Tibial artery (tissue), 4 donors: ENCODE measurements around the gene COPS3.

Experiments
- DNase-seq, 2 donors: peaks; one replicate each; pipeline ENCODE4 v3.0.0-alpha.2; 2019
- H3K27ac ChIP-seq, 2 donors: fragments of 200-600 bp; sonication (generic) in 1 of 2; 1 replicate in 1 of 2; 2 replicates in 1 of 2; pipeline ENCODE4 v1.5.1; 2018 to 2019; ENCODE audit warnings: mild to moderate bottlenecking in 1 of 2
- H3K27me3 ChIP-seq, 2 donors: fragments of 200-600 bp; sonication (generic) in 1 of 2; one replicate each; pipeline versions ENCODE4 v1.5.1 to v1.6.0; 2016 to 2019
- H3K36me3 ChIP-seq, 3 donors: fragments of 200-600 bp; sonication (generic) in 2 of 3; one replicate each; pipeline ENCODE4 v1.5.1; 2016 to 2019; ENCODE audit warnings: mild to moderate bottlenecking in 2 of 3
- H3K4me1 ChIP-seq, 4 donors: fragments of 200-600 bp; sonication (generic) in 2 of 4; 1 replicate in 3 of 4; 2 replicates in 1 of 4; pipeline ENCODE4 v1.5.1; 2016 to 2019
- H3K4me3 ChIP-seq, 2 donors: fragments of 200-600 bp; sonication (generic) in 1 of 2; 1 replicate in 1 of 2; 2 replicates in 1 of 2; pipeline ENCODE4 v1.5.1; 2018 to 2019; ENCODE audit warnings: mild to moderate bottlenecking in 2 of 2
- H3K9me3 ChIP-seq, 3 donors: fragments of 200-600 bp; sonication (generic) in 1 of 3; one replicate each; pipeline ENCODE4 v1.5.1; 2016 to 2019
- CTCF ChIP-seq, 2 experiments: fragments of 200-600 bp in 1 of 2; fragments of 450-650 bp in 1 of 2; IDR thresholded peaks; one replicate each; pipeline ENCODE4 v1.5.1; 2017 to 2019; ENCODE audit warnings: antibody characterized with exemption in 2 of 2, mild to moderate bottlenecking in 1 of 2, moderate library complexity in 1 of 2
- intact Hi-C: fragments of 100-400 bp; cut with DNase I; formaldehyde crosslinking; loops from one replicate; pipeline ENCODE4 v1.15.0; 2023; ENCODE audit warnings: low total_unique reads

COPS3 gene

GRCh38 chr17:17237026-17237799 is 43.8 kb downstream of the COPS3 start, which contains the start of gene FLCN:
FLCN (minus strand) TSS chr17:17237168; CDS start chr17:17228137, 9,031 bp downstream.
- intact Hi-C loops, result loop anchor here (5.0 to 10.0 kb wide), 2 partner anchors 85 to 232 kb away; no protein-coding TSS in a partner anchor
- peaks cover 0 to 35% (median 18%) of the 10 kb centered on the region in 4 donors for H3K4me1 ChIP-seq

GRCh38 chr17:17236295-17237025 is 44.6 kb downstream of the COPS3 start:
- no peak for DNase-seq
- peaks cover 0 to 35% (median 18%) of the 10 kb centered on the region in 4 donors for H3K4me1 ChIP-seq
- H3K36me3 ChIP-seq, result peaks cover 8 to 14% (median 13%) of the 10 kb centered on the region in 3 donors
- no peak for TF ChIP-seq CTCF (IDR thresholded peaks at IDR 0.05)
- H3K4me3 ChIP-seq, result peak overlapping the region; percentile 90 to 95
- H3K27ac ChIP-seq, result peak overlapping the region; percentile 93 to 96
- H3K9me3 ChIP-seq, result no peaks in the 10 kb centered on the region
- intact Hi-C loops, result loop anchor here (5.0 to 10.0 kb wide), 2 partner anchors 84 to 232 kb away; no protein-coding TSS in a partner anchor
- H3K27me3 ChIP-seq, result no peaks in the 10 kb centered on the region

More at GRCh38 chr17:17237026-17237799, 43.8 kb downstream of the COPS3 start, which contains the start of gene FLCN:
- peak within 1 kb of the TSS; percentile 90 to 95 for H3K4me3 ChIP-seq
- H3K27ac ChIP-seq, result peak within 1 kb of the TSS; percentile 93 to 96
- TF ChIP-seq CTCF (IDR thresholded peaks at IDR 0.05), result peak in 1 of 2 experiments; percentile 42
- peak; percentile 92 to 95 for DNase-seq
- peaks cover under 1 to 7% (median 6%) of the 10 kb centered on the region in 3 donors for H3K36me3 ChIP-seq
- H3K27me3 ChIP-seq, result no peaks in the 10 kb centered on the region
- H3K9me3 ChIP-seq, result no peaks in the 10 kb centered on the region

GRCh38 chr17:17235212-17236174 is 45.6 kb downstream of the COPS3 start:
- Histone ChIP-seq H3K9me3 (no peaks in the 10 kb centered on the region), H3K4me1 (peaks cover 0 to 35% (median 18%) of the 10 kb centered on the region in 4 donors), H3K36me3 (peaks cover 15 to 24% (median 23%) of the 10 kb centered on the region in 3 donors), H3K4me3 (peak overlapping the region; percentile 90 to 95), H3K27ac (peak overlapping the region; percentile 93 to 96), H3K27me3 (no peaks in the 10 kb centered on the region)
- no peak for DNase-seq
- intact Hi-C loops, result loop anchor here (5.0 to 10.0 kb wide), 2 partner anchors 83 to 231 kb away; no protein-coding TSS in a partner anchor
- TF ChIP-seq CTCF (IDR thresholded peaks at IDR 0.05), result no peak

GRCh38 chr17:17232303-17232621 is 48.8 kb downstream of the COPS3 start:
- no peak for TF ChIP-seq CTCF (IDR thresholded peaks at IDR 0.05)
- H3K27me3 ChIP-seq, result no peaks in the 10 kb centered on the region
- peak in 1 of 2 donors; percentile 43 for DNase-seq
- intact Hi-C loops, result loop anchor here (10.0 kb wide), 1 partner anchor 227 kb away; no protein-coding TSS in a partner anchor
- peaks cover 0 to 33% (median 17%) of the 10 kb centered on the region in 4 donors for H3K4me1 ChIP-seq
- H3K9me3 ChIP-seq, result no peaks in the 10 kb centered on the region
- peaks cover 42 to 56% (median 50%) of the 10 kb centered on the region in 3 donors for H3K36me3 ChIP-seq
- no peak overlapping the region for H3K27ac ChIP-seq
- no peak overlapping the region for H3K4me3 ChIP-seq
